OCI-LY7 (cell line): ENCODE measurements around the gene SLC1A7. TPM values are rescaled to one million over a fixed set of nuclear protein-coding genes. Genes with fewer than 3 reads are reported as not detected.

Experiments used
- BruUV-seq: library from RNA; stranded (reverse); fragments of 400-500 nt; replicated peaks from 2 replicates; lab custom pipeline; 2021; lab: Mats Ljungman, UMichigan
- CTCF ChIA-PET: fragments of 300-600 bp; sonication (Branson Sonifier 250); formaldehyde crosslinking; loops from one replicate; lab custom pipeline; 2022; ENCODE audit warnings: antibody characterized with exemption; ENCODE audit not compliant: unreplicated experiment; lab: Charles Lee
- POLR2A ChIA-PET: fragments of 300-600 bp; sonication (Branson Sonifier 250); formaldehyde crosslinking; loops from one replicate; lab custom pipeline; 2022; ENCODE audit warnings: antibody characterized with exemption; lab: Charles Lee
- DNase-seq: peaks from one replicate; pipeline ENCODE4 v3.0.0-alpha.2; 2015; ENCODE audit warnings: low spot score
- H2AFZ ChIP-seq: fragments of 200-600 bp; sonication (generic), shearing (Covaris generic); 2 replicates; pipeline ENCODE4 v1.6.1; 2014; ENCODE audit warnings: mild to moderate bottlenecking, antibody characterized with exemption, low read length, moderate library complexity
- H3K27ac ChIP-seq: fragments of 200-600 bp; sonication (generic); 2 replicates; pipeline ENCODE4 v1.5.1; 2014; ENCODE audit warnings: mixed run types, low read depth, mild to moderate bottlenecking, moderate library complexity, low read length, inconsistent platforms; ENCODE audit not compliant: poor library complexity, severe bottlenecking
- H3K36me3 ChIP-seq: fragments of 200-600 bp; sonication (generic); 2 replicates; pipeline ENCODE4 v1.6.1; 2014; ENCODE audit warnings: mild to moderate bottlenecking, antibody characterized with exemption, low read length, moderate library complexity, mixed read lengths; ENCODE audit not compliant: insufficient read depth
- H3K4me1 ChIP-seq: fragments of 200-600 bp; sonication (generic); 2 replicates; pipeline ENCODE4 v1.5.1; 2014; ENCODE audit warnings: mild to moderate bottlenecking, low read length; ENCODE audit not compliant: insufficient read depth, poor library complexity, severe bottlenecking
- H3K4me2 ChIP-seq: fragments of 200-600 bp; sonication (generic); 2 replicates; pipeline ENCODE4 v1.6.1; 2014; ENCODE audit warnings: mild to moderate bottlenecking, low read length
- H3K4me3 ChIP-seq: fragments of 200-600 bp; sonication (generic); 2 replicates; pipeline ENCODE4 v1.5.1; 2014; ENCODE audit warnings: mild to moderate bottlenecking, low read depth, low read length; ENCODE audit not compliant: poor library complexity, severe bottlenecking
- H3K79me2 ChIP-seq: fragments of 200-600 bp; sonication (generic); 2 replicates; pipeline ENCODE4 v1.6.1; 2016; ENCODE audit warnings: low read depth, mild to moderate bottlenecking, low read length, moderate library complexity, mixed read lengths; ENCODE audit not compliant: insufficient read depth
- H3K9me2 ChIP-seq: fragments of 200-600 bp; sonication (generic); 2 replicates; pipeline ENCODE4 v1.6.1; 2016; ENCODE audit warnings: mild to moderate bottlenecking, low read length, mixed read lengths; ENCODE audit not compliant: insufficient read depth
- H3K9me3 ChIP-seq: fragments of 200-600 bp; sonication (generic); 2 replicates; pipeline ENCODE4 v1.6.1; 2014; ENCODE audit warnings: mild to moderate bottlenecking, mixed run types, low read length, mixed read lengths
- H4K20me1 ChIP-seq: fragments of 200-600 bp; sonication (generic); 2 replicates; pipeline ENCODE4 v1.6.1; 2014; ENCODE audit warnings: mild to moderate bottlenecking, antibody characterized with exemption, low read length, moderate library complexity, mixed read lengths; ENCODE audit not compliant: insufficient read depth
- CTCF ChIP-seq: fragments of 200-600 bp; sonication (generic); conservative IDR thresholded peaks from 2 replicates; pipeline ENCODE4 v1.5.1; 2014; ENCODE audit warnings: mild to moderate bottlenecking, antibody characterized with exemption, low read length, moderate library complexity, mixed read lengths
- EZH2phosphoT487 ChIP-seq: fragments of 200-600 bp; sonication (generic); IDR thresholded peaks from 2 replicates; pipeline ENCODE4 v1.6.1; 2018; ENCODE audit warnings: low read depth, borderline replicate concordance, mild to moderate bottlenecking, mixed run types, antibody characterized with exemption, low read length, moderate library complexity, mixed read lengths
- intact Hi-C: fragments of 100-400 bp; cut with micrococcal nuclease; formaldehyde crosslinking; loops from one replicate; pipeline ENCODE4 v1.10.0; 2022; ENCODE audit not compliant: unreplicated experiment
- total RNA-seq, 2 experiments: library from RNA; depleted of rRNA in 1 of 2; stranded (reverse); fragments of >200 nt in 1 of 2; shearing (Covaris generic) in 1 of 2; gene quantifications; 2 replicates each; pipeline ENCODE4 v1.2.3, GENCODE V29; 2014 to 2022

The SLC1A7 gene
- total RNA-seq, 2 experiments from 2014 or later, result not detected

GRCh38 chr1:53172426-53173128 is 30.1 kb upstream of the SLC1A7 start:
- peak; percentile 38 for TF ChIP-seq CTCF
- no peak for TF ChIP-seq EZH2phosphoT487
- peak; percentile 87 for DNase-seq
- Histone ChIP-seq H3K4me3 (peak overlapping the region; percentile 10), H3K4me1 (peaks cover 22% of the 10 kb centered on the region), H2AFZ (peak overlapping the region; percentile 75), H3K9me2 (no peaks in the 10 kb centered on the region), H4K20me1 (no peaks in the 10 kb centered on the region), H3K9me3 (no peaks in the 10 kb centered on the region), H3K79me2 (no peaks in the 10 kb centered on the region), H3K36me3 (no peaks in the 10 kb centered on the region), H3K27ac (peak overlapping the region; percentile 59), H3K4me2 (peak overlapping the region; percentile 48)
- CTCF ChIA-PET, result no interaction called here
- intact Hi-C loops, result no loop called here
- POLR2A ChIA-PET, result interaction anchor here (0.7 to 1.4 kb wide), 2 partner anchors 25 to 126 kb away, joined by 4 read pairs; no protein-coding TSS in a partner anchor
- no TSS peak for BruUV-seq

GRCh38 chr1:53166912-53167311 is 24.5 kb upstream of the SLC1A7 start:
- CTCF ChIA-PET, result no interaction called here
- Histone ChIP-seq H3K9me2 (no peaks in the 10 kb centered on the region), H3K4me2 (no peak overlapping the region), H3K79me2 (no peaks in the 10 kb centered on the region), H3K4me3 (no peak overlapping the region), H3K9me3 (no peaks in the 10 kb centered on the region), H3K27ac (no peak overlapping the region), H4K20me1 (no peaks in the 10 kb centered on the region), H3K36me3 (no peaks in the 10 kb centered on the region), H2AFZ (no peak overlapping the region), H3K4me1 (no peaks in the 10 kb centered on the region)
- intact Hi-C loops, result no loop called here
- BruUV-seq, result no TSS peak
- DNase-seq, result no peak
- TF ChIP-seq EZH2phosphoT487, result no peak
- no peak for TF ChIP-seq CTCF
- POLR2A ChIA-PET, result interaction anchor here (1.0 kb wide), 1 partner anchor 423 kb away, joined by 3 read pairs; no protein-coding TSS in a partner anchor

GRCh38 chr1:53166366-53166765 is 23.9 kb upstream of the SLC1A7 start:
- Histone ChIP-seq H3K4me1 (no peaks in the 10 kb centered on the region), H4K20me1 (no peaks in the 10 kb centered on the region), H3K9me2 (no peaks in the 10 kb centered on the region), H3K27ac (no peak overlapping the region), H3K79me2 (no peaks in the 10 kb centered on the region), H2AFZ (no peak overlapping the region), H3K36me3 (no peaks in the 10 kb centered on the region), H3K9me3 (no peaks in the 10 kb centered on the region), H3K4me3 (no peak overlapping the region), H3K4me2 (no peak overlapping the region)
- CTCF ChIA-PET, result no interaction called here
- TF ChIP-seq CTCF (no peak), EZH2phosphoT487 (no peak)
- intact Hi-C loops, result no loop called here
- POLR2A ChIA-PET, result interaction anchor here (1.0 kb wide), 1 partner anchor 423 kb away, joined by 3 read pairs; no protein-coding TSS in a partner anchor
- no peak for DNase-seq
- BruUV-seq, result no TSS peak
